HepG2 (cell line): ENCODE results near the gene CNIH4. TPM values are rescaled to one million over a fixed set of nuclear protein-coding genes. Genes with fewer than 3 reads are reported as not detected.
A peak's percentile ranks its signal among the peaks of the same experiment; 100 is the strongest.

Source experiments
- FIP1L1 ChIP-seq: fragments of 200-400 bp; formaldehyde crosslinking; IDR thresholded peaks from 2 replicates; pipeline ENCODE4 v1.6.1; 2018; ENCODE audit warnings: low read depth, mild to moderate bottlenecking, low read length, moderate library complexity, borderline replicate concordance; ENCODE audit not compliant: insufficient read depth
- GABPA ChIP-seq, 2 experiments: IDR thresholded peaks; 2 replicates each; pipeline ENCODE4 v1.6.1; 2011 to 2016; ENCODE audit warnings: low read depth in 2 of 2, low read length in 1 of 2, missing biosample characterization in 1 of 2, missing genetic modification characterization in 1 of 2
- JUN ChIP-seq: sonication (generic); formaldehyde crosslinking; IDR thresholded peaks from 2 replicates; pipeline ENCODE4 v1.4.0; 2020; ENCODE audit warnings: mild to moderate bottlenecking, missing genetic modification reagents
- KMT2A ChIP-seq: sonication (generic); formaldehyde crosslinking; IDR thresholded peaks from 2 replicates; pipeline ENCODE4 v1.4.0; 2020; ENCODE audit warnings: missing genetic modification reagents
- MEIS1 ChIP-seq: sonication (generic); formaldehyde crosslinking; IDR thresholded peaks from 2 replicates; pipeline ENCODE4 v1.9.0; 2021; ENCODE audit warnings: mild to moderate bottlenecking, missing genetic modification reagents, moderate library complexity, borderline replicate concordance
- MIER3 ChIP-seq: IDR thresholded peaks from 2 replicates; pipeline ENCODE4 v1.6.1; 2016; ENCODE audit warnings: missing compliant biosample characterization, borderline replicate concordance
- MIXL1 ChIP-seq: IDR thresholded peaks from 2 replicates; pipeline ENCODE4 v1.6.1; 2016
- NFIC ChIP-seq: IDR thresholded peaks from 2 replicates; pipeline ENCODE4 v1.6.1; 2012; ENCODE audit warnings: mild to moderate bottlenecking, low read length, inconsistent platforms
- RELA ChIP-seq: sonication (generic); formaldehyde crosslinking; IDR thresholded peaks from 2 replicates; pipeline ENCODE4 v1.4.0; 2020; ENCODE audit warnings: missing genetic modification reagents
- SRSF4 ChIP-seq: fragments of 200-400 bp; formaldehyde crosslinking; IDR thresholded peaks from one replicate; pipeline ENCODE4 v1.6.1; 2018; ENCODE audit warnings: mild to moderate bottlenecking, low read depth, low read length, moderate library complexity; ENCODE audit not compliant: poor library complexity, severe bottlenecking
- ZNF10 ChIP-seq: sonication (generic); formaldehyde crosslinking; IDR thresholded peaks from 2 replicates; pipeline ENCODE4 v1.4.0; 2020; ENCODE audit warnings: mild to moderate bottlenecking, low read depth, missing genetic modification reagents, borderline replicate concordance
- ZNF616 ChIP-seq: sonication (generic); formaldehyde crosslinking; IDR thresholded peaks from 2 replicates; pipeline ENCODE4 v1.5.0; 2020; ENCODE audit warnings: low read depth, mild to moderate bottlenecking, missing genetic modification reagents
- polyA plus RNA-seq, 8 experiments: library from polyadenylated mRNA; depleted of rRNA in 3 of 8; stranded (reverse) in 7 of 8; unstranded in 1 of 8; fragments of >200 nt; fragmentation: Illumina TruSeq in 4 of 8; extraction: Trizol in 4 of 8; gene quantifications; 2 replicates each; pipeline versions ENCODE4 v1.2.1 to v1.2.3, GENCODE V29; 2011 to 2016; ENCODE audit warnings: low read depth in 4 of 8, missing spikeins in 1 of 8, mixed read lengths in 1 of 8; ENCODE audit not compliant: insufficient read depth in 1 of 8
- total RNA-seq, 5 experiments: library from RNA; depleted of rRNA; stranded (reverse); fragments of >200 nt; fragmentation: Illumina TruSeq; extraction: Trizol; gene quantifications; 2 replicates each; pipeline ENCODE4 v1.2.3, GENCODE V29; 2016; ENCODE audit warnings: low read depth in 1 of 5
- TF ChIP-seq, protein P1 (sequence below): sonication (generic); formaldehyde crosslinking; IDR thresholded peaks from 2 replicates; pipeline ENCODE4 v1.4.0; 2020; ENCODE audit warnings: missing genetic modification reagents, mild to moderate bottlenecking, borderline replicate concordance
- TF ChIP-seq, protein P2 (sequence below): sonication (generic); formaldehyde crosslinking; IDR thresholded peaks from 2 replicates; pipeline ENCODE4 v1.8.0; 2022; ENCODE audit warnings: missing genetic modification reagents, mild to moderate bottlenecking, moderate library complexity, borderline replicate concordance
- TF ChIP-seq, protein P3 (sequence below): sonication (generic); formaldehyde crosslinking; IDR thresholded peaks from 2 replicates; pipeline ENCODE4 v1.4.0; 2020; ENCODE audit warnings: missing genetic modification reagents, mild to moderate bottlenecking, borderline replicate concordance
- TF ChIP-seq, protein P4 (sequence below): sonication (generic); formaldehyde crosslinking; IDR thresholded peaks from 2 replicates; pipeline ENCODE4 v1.8.1; 2023; ENCODE audit warnings: mild to moderate bottlenecking, moderate library complexity, missing genetic modification reagents
- TF ChIP-seq, protein P5 (sequence below): sonication (generic); formaldehyde crosslinking; IDR thresholded peaks from 2 replicates; pipeline ENCODE4 v1.4.0; 2020; ENCODE audit warnings: missing genetic modification reagents, borderline replicate concordance
- TF ChIP-seq, protein P6 (sequence below): sonication (generic); formaldehyde crosslinking; IDR thresholded peaks from 2 replicates; pipeline ENCODE4 v1.4.0; 2020; ENCODE audit warnings: missing genetic modification reagents

Gene CNIH4
- total and polyA plus RNA-seq, 2 of the 13 experiments (the other 11 are each of a cell fraction or from before 2014, with no cell fraction given), result 51.8 to 52.9 TPM

DNA sequence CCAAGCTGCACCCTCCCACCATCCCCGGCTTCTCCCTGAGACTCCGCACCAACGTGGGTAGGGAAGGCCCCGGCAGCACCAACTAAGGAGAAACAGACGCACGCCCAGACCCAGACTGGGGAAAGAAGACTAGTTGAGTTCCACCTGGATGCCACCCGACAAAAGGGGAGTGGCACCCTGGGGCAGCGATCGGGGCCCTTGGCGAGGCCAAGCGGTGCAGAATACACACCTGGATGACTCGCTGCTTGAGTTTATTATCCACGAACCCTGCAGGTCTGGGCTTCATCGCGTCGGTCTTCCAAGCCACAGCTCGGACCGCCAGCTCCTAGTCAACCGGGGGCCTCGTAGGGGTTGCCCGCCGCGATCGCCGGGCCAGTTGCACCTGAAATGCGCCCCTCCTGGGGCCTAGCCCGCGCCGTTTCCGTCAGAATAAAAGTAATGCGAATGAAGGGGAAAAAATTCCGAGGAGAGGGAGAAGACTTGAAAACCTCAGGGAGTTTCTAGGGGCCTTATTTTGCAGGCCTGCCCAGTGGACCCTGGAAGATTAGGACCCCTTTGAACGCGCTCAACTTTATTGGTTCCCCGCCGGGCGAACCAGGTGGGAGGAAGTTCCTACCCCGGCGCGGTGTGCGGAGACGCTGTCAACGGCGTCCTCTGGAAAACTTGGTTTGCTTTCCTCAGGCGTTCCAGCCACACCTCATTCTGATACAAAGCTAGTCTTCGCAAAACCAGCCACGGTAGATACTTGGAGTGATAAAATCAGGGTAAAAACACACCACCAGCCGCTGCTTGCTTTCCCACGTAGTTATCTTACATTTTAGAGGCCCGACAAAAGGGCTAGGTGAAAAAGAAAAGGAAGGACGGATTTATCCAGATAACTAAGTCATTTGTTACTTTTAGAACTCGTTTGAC lies 26.6 kb upstream of the CNIH4 start, which contains the start of gene NVL (continued):
- TF ChIP-seq RELA (no peak), NFIC (no peak), KMT2A (CRISPR knock-in tag) (peak; percentile 88), MIER3 (CRISPR knock-in tag) (0 out of 2 replicates have a peak, but pooled peaks have one; percentile 41), ZNF616 (CRISPR knock-in tag) (no peak), MIXL1 (CRISPR knock-in tag) (no peak), JUN (no peak), MEIS1 (CRISPR knock-in tag) (no peak), SRSF4 (no peak), FIP1L1 (no peak), ZNF10 (CRISPR knock-in tag) (no peak), GABPA (IDR thresholded peaks at IDR 0.05; ENCODE audit: low read depth, low read length) (peak; percentile 65), GABPA (CRISPR knock-in tag; IDR thresholded peaks at IDR 0.05; ENCODE audit: low read depth) (peak; percentile 88)
- TF ChIP-seq, protein P1, sequence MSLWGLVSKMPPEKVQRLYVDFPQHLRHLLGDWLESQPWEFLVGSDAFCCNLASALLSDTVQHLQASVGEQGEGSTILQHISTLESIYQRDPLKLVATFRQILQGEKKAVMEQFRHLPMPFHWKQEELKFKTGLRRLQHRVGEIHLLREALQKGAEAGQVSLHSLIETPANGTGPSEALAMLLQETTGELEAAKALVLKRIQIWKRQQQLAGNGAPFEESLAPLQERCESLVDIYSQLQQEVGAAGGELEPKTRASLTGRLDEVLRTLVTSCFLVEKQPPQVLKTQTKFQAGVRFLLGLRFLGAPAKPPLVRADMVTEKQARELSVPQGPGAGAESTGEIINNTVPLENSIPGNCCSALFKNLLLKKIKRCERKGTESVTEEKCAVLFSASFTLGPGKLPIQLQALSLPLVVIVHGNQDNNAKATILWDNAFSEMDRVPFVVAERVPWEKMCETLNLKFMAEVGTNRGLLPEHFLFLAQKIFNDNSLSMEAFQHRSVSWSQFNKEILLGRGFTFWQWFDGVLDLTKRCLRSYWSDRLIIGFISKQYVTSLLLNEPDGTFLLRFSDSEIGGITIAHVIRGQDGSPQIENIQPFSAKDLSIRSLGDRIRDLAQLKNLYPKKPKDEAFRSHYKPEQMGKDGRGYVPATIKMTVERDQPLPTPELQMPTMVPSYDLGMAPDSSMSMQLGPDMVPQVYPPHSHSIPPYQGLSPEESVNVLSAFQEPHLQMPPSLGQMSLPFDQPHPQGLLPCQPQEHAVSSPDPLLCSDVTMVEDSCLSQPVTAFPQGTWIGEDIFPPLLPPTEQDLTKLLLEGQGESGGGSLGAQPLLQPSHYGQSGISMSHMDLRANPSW, result 0 out of 2 replicates have a peak, but pooled peaks have one; percentile 43
- TF ChIP-seq, protein P2, sequence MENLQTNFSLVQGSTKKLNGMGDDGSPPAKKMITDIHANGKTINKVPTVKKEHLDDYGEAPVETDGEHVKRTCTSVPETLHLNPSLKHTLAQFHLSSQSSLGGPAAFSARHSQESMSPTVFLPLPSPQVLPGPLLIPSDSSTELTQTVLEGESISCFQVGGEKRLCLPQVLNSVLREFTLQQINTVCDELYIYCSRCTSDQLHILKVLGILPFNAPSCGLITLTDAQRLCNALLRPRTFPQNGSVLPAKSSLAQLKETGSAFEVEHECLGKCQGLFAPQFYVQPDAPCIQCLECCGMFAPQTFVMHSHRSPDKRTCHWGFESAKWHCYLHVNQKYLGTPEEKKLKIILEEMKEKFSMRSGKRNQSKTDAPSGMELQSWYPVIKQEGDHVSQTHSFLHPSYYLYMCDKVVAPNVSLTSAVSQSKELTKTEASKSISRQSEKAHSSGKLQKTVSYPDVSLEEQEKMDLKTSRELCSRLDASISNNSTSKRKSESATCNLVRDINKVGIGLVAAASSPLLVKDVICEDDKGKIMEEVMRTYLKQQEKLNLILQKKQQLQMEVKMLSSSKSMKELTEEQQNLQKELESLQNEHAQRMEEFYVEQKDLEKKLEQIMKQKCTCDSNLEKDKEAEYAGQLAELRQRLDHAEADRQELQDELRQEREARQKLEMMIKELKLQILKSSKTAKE (CRISPR knock-in tag), result no peak
- TF ChIP-seq, protein P3, sequence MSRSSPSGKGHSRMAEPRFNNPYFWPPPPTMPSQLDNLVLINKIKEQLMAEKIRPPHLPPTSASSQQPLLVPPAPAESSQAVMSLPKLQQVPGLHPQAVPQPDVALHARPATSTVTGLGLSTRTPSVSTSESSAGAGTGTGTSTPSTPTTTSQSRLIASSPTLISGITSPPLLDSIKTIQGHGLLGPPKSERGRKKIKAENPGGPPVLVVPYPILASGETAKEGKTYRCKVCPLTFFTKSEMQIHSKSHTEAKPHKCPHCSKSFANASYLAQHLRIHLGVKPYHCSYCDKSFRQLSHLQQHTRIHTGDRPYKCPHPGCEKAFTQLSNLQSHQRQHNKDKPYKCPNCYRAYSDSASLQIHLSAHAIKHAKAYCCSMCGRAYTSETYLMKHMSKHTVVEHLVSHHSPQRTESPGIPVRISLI (CRISPR knock-in tag), result no peak
- TF ChIP-seq, protein P4, sequence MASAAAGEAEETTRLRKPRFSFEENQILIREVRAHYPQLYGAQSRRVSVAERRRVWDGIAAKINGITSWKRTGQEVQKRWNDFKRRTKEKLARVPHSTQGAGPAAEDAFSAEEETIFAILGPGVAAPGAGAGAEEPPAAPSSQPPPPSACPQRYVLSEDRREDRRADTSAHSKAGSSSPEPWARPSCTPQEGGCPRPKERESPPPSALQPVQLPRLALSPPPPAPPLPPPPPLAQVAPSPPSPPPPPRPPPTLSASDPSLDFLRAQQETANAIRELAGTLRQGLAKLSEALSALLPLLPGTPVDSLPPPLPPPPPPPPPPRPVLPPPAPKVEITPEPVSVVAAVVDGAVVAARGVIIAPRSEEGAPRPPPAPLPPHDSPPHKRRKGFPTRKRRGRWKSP (CRISPR knock-in tag), result no peak
- TF ChIP-seq, protein P5, sequence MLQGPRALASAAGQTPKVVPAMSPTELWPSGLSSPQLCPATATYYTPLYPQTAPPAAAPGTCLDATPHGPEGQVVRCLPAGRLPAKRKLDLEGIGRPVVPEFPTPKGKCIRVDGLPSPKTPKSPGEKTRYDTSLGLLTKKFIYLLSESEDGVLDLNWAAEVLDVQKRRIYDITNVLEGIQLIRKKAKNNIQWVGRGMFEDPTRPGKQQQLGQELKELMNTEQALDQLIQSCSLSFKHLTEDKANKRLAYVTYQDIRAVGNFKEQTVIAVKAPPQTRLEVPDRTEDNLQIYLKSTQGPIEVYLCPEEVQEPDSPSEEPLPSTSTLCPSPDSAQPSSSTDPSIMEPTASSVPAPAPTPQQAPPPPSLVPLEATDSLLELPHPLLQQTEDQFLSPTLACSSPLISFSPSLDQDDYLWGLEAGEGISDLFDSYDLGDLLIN (CRISPR knock-in tag), result no peak
- TF ChIP-seq, protein P6, sequence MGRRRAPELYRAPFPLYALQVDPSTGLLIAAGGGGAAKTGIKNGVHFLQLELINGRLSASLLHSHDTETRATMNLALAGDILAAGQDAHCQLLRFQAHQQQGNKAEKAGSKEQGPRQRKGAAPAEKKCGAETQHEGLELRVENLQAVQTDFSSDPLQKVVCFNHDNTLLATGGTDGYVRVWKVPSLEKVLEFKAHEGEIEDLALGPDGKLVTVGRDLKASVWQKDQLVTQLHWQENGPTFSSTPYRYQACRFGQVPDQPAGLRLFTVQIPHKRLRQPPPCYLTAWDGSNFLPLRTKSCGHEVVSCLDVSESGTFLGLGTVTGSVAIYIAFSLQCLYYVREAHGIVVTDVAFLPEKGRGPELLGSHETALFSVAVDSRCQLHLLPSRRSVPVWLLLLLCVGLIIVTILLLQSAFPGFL, result no peak
